ENCODE data around the gene HIVEP3.

DNA sequence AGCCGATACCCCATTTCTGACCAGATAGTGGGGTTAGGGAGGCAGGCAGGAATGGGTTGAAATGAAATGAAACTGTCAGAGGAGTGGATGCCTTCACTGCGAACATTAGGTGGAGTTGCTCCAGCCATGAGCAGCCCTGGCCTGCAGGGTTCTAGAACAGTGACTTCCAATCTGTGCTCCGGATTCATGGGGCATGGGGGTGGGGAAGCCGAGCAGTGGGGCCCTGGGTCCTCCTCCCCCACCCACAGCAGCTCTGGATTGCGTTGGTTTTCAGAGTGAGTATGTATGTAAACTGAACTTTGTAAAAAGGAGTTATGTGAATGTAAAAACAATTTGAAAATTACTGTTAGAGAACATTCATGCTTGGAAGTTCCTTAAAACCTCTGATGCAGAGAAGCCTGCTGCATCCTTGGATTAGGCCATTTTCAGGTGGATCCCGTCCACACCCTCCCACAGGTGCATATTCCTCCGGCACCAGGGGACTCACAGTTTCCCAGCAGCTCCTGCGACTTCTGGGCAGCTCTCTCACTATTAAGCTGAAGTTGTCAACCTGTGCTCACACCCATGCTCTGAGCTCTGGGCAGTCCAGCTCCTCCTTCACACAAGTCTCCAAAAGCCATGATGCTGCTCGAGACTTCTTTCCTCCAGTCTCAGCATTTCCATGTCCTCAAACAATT, 379.8 kb downstream of the HIVEP3 start:
- TF ChIP-seq POLR2A (IDR thresholded peaks at IDR 0.05; ENCODE audit: extremely low read depth, insufficient read length) = no peak
- TF ChIP-seq, protein P1, sequence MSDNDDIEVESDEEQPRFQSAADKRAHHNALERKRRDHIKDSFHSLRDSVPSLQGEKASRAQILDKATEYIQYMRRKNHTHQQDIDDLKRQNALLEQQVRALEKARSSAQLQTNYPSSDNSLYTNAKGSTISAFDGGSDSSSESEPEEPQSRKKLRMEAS (IDR thresholded peaks at IDR 0.05; ENCODE audit: low read depth, low read length) = no peak
- TF ChIP-seq, protein P2, sequence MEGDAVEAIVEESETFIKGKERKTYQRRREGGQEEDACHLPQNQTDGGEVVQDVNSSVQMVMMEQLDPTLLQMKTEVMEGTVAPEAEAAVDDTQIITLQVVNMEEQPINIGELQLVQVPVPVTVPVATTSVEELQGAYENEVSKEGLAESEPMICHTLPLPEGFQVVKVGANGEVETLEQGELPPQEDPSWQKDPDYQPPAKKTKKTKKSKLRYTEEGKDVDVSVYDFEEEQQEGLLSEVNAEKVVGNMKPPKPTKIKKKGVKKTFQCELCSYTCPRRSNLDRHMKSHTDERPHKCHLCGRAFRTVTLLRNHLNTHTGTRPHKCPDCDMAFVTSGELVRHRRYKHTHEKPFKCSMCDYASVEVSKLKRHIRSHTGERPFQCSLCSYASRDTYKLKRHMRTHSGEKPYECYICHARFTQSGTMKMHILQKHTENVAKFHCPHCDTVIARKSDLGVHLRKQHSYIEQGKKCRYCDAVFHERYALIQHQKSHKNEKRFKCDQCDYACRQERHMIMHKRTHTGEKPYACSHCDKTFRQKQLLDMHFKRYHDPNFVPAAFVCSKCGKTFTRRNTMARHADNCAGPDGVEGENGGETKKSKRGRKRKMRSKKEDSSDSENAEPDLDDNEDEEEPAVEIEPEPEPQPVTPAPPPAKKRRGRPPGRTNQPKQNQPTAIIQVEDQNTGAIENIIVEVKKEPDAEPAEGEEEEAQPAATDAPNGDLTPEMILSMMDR (IDR thresholded peaks at IDR 0.05; ENCODE audit: low read depth, low read length) = no peak
